IMR-90 (cell line): ENCODE data around the gene SLC26A1. TPM values are rescaled to one million over a fixed set of nuclear protein-coding genes. Genes with fewer than 3 reads are reported as not detected.

Source experiments
- ATAC-seq: fragments of 200-7000 bp; cut with Tn5 transposase; 2 replicates; pipeline ENCODE4 v1.9.1; 2020; ENCODE audit warnings: low read depth, mild to moderate bottlenecking, moderate library complexity
- BruUV-seq: library from RNA; stranded (reverse); fragments of 400-500 nt; replicated peaks from 2 replicates; lab custom pipeline; 2021; lab: Mats Ljungman, UMichigan
- CTCF ChIA-PET: fragments of 300-600 bp; formaldehyde crosslinking; extraction: SDS; loops from one replicate; lab custom pipeline; 2021; ENCODE audit warnings: antibody characterized with exemption; lab: Yijun Ruan, JAX
- POLR2A ChIA-PET: fragments of 300-600 bp; sonication (Branson Sonifier 250); formaldehyde crosslinking; loops from one replicate; lab custom pipeline; 2022; ENCODE audit warnings: antibody characterized with exemption; ENCODE audit not compliant: unreplicated experiment; lab: Charles Lee
- DNase-seq: peaks from one replicate; pipeline ENCODE4 v3.0.0; 2013
- H2AFZ ChIP-seq: replicated peaks from 2 replicates; pipeline ENCODE3; 2013; ENCODE audit warnings: low read length, mild to moderate bottlenecking; ENCODE audit not compliant: poor library complexity
- H2AK5ac ChIP-seq: 2 replicates; pipeline ENCODE4 v1.6.1; 2013; ENCODE audit warnings: low read depth, low read length, inconsistent platforms
- H2AK9ac ChIP-seq: replicated peaks from 2 replicates; pipeline ENCODE3; 2013; ENCODE audit warnings: mild to moderate bottlenecking, low read depth, low read length, moderate library complexity; ENCODE audit not compliant: poor library complexity
- H2BK120ac ChIP-seq: 2 replicates; pipeline ENCODE4 v1.6.1; 2013; ENCODE audit warnings: low read depth, low read length, inconsistent platforms
- H2BK15ac ChIP-seq: 3 replicates; pipeline ENCODE4 v1.6.1; 2013; ENCODE audit warnings: low read depth, low read length, inconsistent platforms
- H2BK20ac ChIP-seq: 2 replicates; pipeline ENCODE4 v1.6.1; 2013; ENCODE audit warnings: low read depth, mild to moderate bottlenecking, inconsistent platforms, low read length, moderate library complexity
- H2BK5ac ChIP-seq: 2 replicates; pipeline ENCODE4 v1.6.1; 2013; ENCODE audit warnings: mild to moderate bottlenecking, low read depth, low read length, inconsistent platforms; ENCODE audit not compliant: poor library complexity, severe bottlenecking
- H3K14ac ChIP-seq: replicated peaks from 2 replicates; pipeline ENCODE4 v1.6.1; 2013; ENCODE audit warnings: low read depth, low read length, inconsistent platforms
- H3K18ac ChIP-seq: 2 replicates; pipeline ENCODE4 v1.6.1; 2013; ENCODE audit warnings: low read depth, low read length, control low read depth
- H3K23ac ChIP-seq: 2 replicates; pipeline ENCODE4 v1.6.1; 2013; ENCODE audit warnings: low read depth, low read length, inconsistent platforms
- H3K27ac ChIP-seq: 2 replicates; pipeline ENCODE4 v1.5.1; 2013; ENCODE audit warnings: mild to moderate bottlenecking, control low read depth, low read length; ENCODE audit not compliant: insufficient read depth
- H3K27me3 ChIP-seq: 2 replicates; pipeline ENCODE4 v1.6.1; 2013; ENCODE audit warnings: low read length; ENCODE audit not compliant: control insufficient read depth, insufficient read depth
- H3K36me3 ChIP-seq: 2 replicates; pipeline ENCODE4 v1.6.1; 2013; ENCODE audit warnings: low read length, mixed read lengths; ENCODE audit not compliant: control insufficient read depth, insufficient read depth
- H3K4ac ChIP-seq: 2 replicates; pipeline ENCODE4 v1.6.1; 2013; ENCODE audit warnings: low read depth, low read length, inconsistent platforms
- H3K4me1 ChIP-seq: 2 replicates; pipeline ENCODE4 v1.6.1; 2013; ENCODE audit warnings: low read length, mixed read lengths; ENCODE audit not compliant: control insufficient read depth, insufficient read depth
- H3K4me2 ChIP-seq: 2 replicates; pipeline ENCODE4 v1.6.1; 2013; ENCODE audit warnings: low read depth, mild to moderate bottlenecking, control low read depth, low read length, moderate library complexity
- H3K4me3 ChIP-seq: 2 replicates; pipeline ENCODE4 v1.5.1; 2013; ENCODE audit warnings: low read depth, mild to moderate bottlenecking, control low read depth, low read length, moderate library complexity; ENCODE audit not compliant: insufficient read depth
- H3K56ac ChIP-seq: 2 replicates; pipeline ENCODE4 v1.6.1; 2013; ENCODE audit warnings: low read length, inconsistent platforms; ENCODE audit not compliant: insufficient read depth; ENCODE audit errors: extremely low read depth
- H3K79me1 ChIP-seq, 2 experiments: 2 replicates each; pipeline ENCODE4 v1.6.1; 2013; ENCODE audit warnings: low read length in 2 of 2, inconsistent platforms in 1 of 2, low read depth in 1 of 2
- H3K9ac ChIP-seq: 2 replicates; pipeline ENCODE4 v1.6.1; 2013; ENCODE audit warnings: low read depth, low read length, control low read depth
- H3K9me1 ChIP-seq: 2 replicates; pipeline ENCODE4 v1.6.1; 2013; ENCODE audit warnings: low read length, inconsistent platforms; ENCODE audit not compliant: insufficient read depth
- H3K9me3 ChIP-seq: 2 replicates; pipeline ENCODE4 v1.6.1; 2013; ENCODE audit warnings: low read length; ENCODE audit not compliant: control insufficient read depth, insufficient read depth
- H4K20me1 ChIP-seq: 2 replicates; pipeline ENCODE4 v1.6.1; 2013; ENCODE audit warnings: low read length, inconsistent platforms; ENCODE audit not compliant: insufficient read depth
- H4K5ac ChIP-seq: 2 replicates; pipeline ENCODE4 v1.6.1; 2013; ENCODE audit warnings: mild to moderate bottlenecking, low read depth, low read length, control low read depth
- H4K8ac ChIP-seq, 2 experiments: 2 replicates each; pipeline ENCODE4 v1.6.1; 2013; ENCODE audit warnings: low read depth in 2 of 2, low read length in 2 of 2, control low read depth in 1 of 2, inconsistent platforms in 1 of 2
- H4K91ac ChIP-seq: 2 replicates; pipeline ENCODE4 v1.6.1; 2013; ENCODE audit warnings: low read depth, low read length, inconsistent platforms; ENCODE audit not compliant: insufficient read depth
- BHLHE40 ChIP-seq: fragments of 150-350 bp; IDR thresholded peaks from 2 replicates; pipeline ENCODE4 v1.6.1; 2016; ENCODE audit warnings: mild to moderate bottlenecking, low read depth, low read length
- CEBPB ChIP-seq: IDR thresholded peaks from 2 replicates; pipeline ENCODE4 v1.6.1; 2012; ENCODE audit warnings: low read depth, low read length, improper control_type of control experiment
- CHD1 ChIP-seq: IDR thresholded peaks from 2 replicates; pipeline ENCODE4 v1.6.1; 2012; ENCODE audit warnings: low read depth, low read length, improper control_type of control experiment
- MAZ ChIP-seq: IDR thresholded peaks from 2 replicates; pipeline ENCODE4 v1.6.1; 2012; ENCODE audit warnings: low read depth, mild to moderate bottlenecking, low read length, improper control_type of control experiment, moderate library complexity, borderline replicate concordance
- POLR2A ChIP-seq: IDR thresholded peaks from 2 replicates; pipeline ENCODE4 v1.6.1; 2012; ENCODE audit warnings: mild to moderate bottlenecking, low read depth, low read length
- RCOR1 ChIP-seq: IDR thresholded peaks from 2 replicates; pipeline ENCODE4 v1.6.1; 2012; ENCODE audit warnings: mild to moderate bottlenecking, low read length, improper control_type of control experiment; ENCODE audit not compliant: insufficient replicate concordance
- RFX5 ChIP-seq: IDR thresholded peaks from 2 replicates; pipeline ENCODE4 v1.8.0; 2012; ENCODE audit warnings: low read depth, mild to moderate bottlenecking, low read length, moderate library complexity
- SMC3 ChIP-seq: fragments of 150-350 bp; IDR thresholded peaks from 2 replicates; pipeline ENCODE4 v1.6.1; 2016; ENCODE audit warnings: low read depth, mild to moderate bottlenecking, antibody characterized with exemption, low read length, moderate library complexity
- WGBS, 2 experiments: methylation state at CpG; one replicate each; pipeline versions ENCODE4 v1.1.5 to v1.1.7; 2013; ENCODE audit warnings: missing lambda C conversion rate in 2 of 2; ENCODE audit not compliant: insufficient read length in 1 of 2; ENCODE audit errors: extremely low coverage in 2 of 2; 5-methylcytosine and 5-hydroxymethylcytosine counted together
- dilution Hi-C: fragments of 300-500 bp; cut with HindIII; formaldehyde crosslinking; loops from one replicate; pipeline ENCODE4 v1.14.3; 2018; ENCODE audit warnings: low sequenced_read_pairs; ENCODE audit not compliant: unreplicated experiment
- in situ Hi-C: fragments of 300-500 bp; cut with MboI; formaldehyde crosslinking; loops from 3 replicates; pipeline ENCODE4 v1.14.3; 2019; ENCODE audit warnings: low sequenced_read_pairs, inconsistent platforms, mixed read lengths
- intact Hi-C: fragments of 100-400 bp; cut with micrococcal nuclease; formaldehyde crosslinking; loops from 2 replicates; pipeline ENCODE4 v1.10.0; 2022
- polyA plus RNA-seq, 3 experiments: library from polyadenylated mRNA; depleted of rRNA; stranded (reverse); fragments of >200 nt; gene quantifications; 2 replicates each; pipeline ENCODE4 v1.2.3, GENCODE V29; 2012; ENCODE audit warnings: low replicate concordance in 1 of 3
- total RNA-seq: library from RNA; depleted of rRNA; stranded (reverse); fragments of >200 nt; gene quantifications from 2 replicates; pipeline ENCODE4 v1.2.3, GENCODE V29; 2012
- TF ChIP-seq, protein P1 (sequence below): fragments of 150-350 bp; IDR thresholded peaks from 2 replicates; pipeline ENCODE4 v1.6.1; 2017; ENCODE audit warnings: mild to moderate bottlenecking, antibody characterized with exemption, low read length, low read depth

SLC26A1 gene
- total and polyA plus RNA-seq, 2 of the 4 experiments (the other 2 are of a cell fraction) = 0.09 TPM; not detected in 1

DNA sequence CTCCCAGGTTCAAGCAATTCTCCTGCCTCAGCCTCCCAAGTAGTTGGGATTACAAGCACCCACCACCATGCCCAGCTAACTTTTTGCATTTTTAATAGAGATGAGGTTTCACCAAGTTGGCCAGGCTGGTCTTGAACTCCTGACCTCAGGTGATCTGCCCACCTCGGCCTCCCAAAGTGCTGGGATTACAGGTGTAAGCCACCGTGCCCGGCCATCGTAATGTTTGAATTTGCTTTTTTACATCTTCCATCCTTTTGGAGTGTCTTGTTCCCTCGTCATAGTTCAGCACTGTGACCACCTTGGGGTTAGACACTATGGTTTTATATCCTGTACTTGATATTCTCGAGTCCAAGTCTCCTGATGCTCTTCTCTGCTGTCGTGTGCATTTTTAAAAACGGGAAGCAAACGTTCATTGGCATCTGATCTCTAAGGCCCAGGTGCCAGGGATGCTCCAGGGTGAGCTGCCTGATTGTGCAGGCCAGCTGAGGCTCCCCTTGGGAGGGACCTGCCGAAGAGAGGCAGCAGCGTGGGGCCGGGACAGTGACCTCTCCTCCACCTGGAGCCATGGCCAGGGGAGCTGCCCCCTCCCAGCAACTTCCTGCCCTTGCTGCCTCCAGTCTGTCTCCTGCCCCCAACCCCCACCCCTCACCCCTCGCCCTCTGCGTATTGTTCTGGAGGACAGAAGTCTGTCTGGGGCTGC is 36.5 kb downstream of the SLC26A1 start:
- WGBS, 2 experiments = 63% methylated on average over 4 of the region's 14 CpGs; no CpG with 5 or more reads in 1 of the 2 experiments
- Histone ChIP-seq H2BK15ac (no peak overlapping the region), H3K9me1 (0 out of 2 replicates have a peak, but pooled peaks cover 2% of the 10 kb centered on the region), H2BK120ac (no peak overlapping the region), H3K79me1 (no peaks in the 10 kb centered on the region), H4K20me1 (no peaks in the 10 kb centered on the region), H3K4me1 (no peaks in the 10 kb centered on the region), H4K5ac (no peak overlapping the region), H3K18ac (no peak overlapping the region), H2AK9ac (no peak overlapping the region), H3K4me2 (no peak overlapping the region), H2AFZ (no peak overlapping the region), H4K8ac (no peak overlapping the region), H2BK20ac (no peak overlapping the region), H3K27ac (no peak overlapping the region), H3K56ac (no peak overlapping the region), H3K9me3 (no peaks in the 10 kb centered on the region), H2AK5ac (no peak overlapping the region), H3K14ac (no peak overlapping the region), H3K4ac (no peak overlapping the region), H3K23ac (no peak overlapping the region), H2BK5ac (no peak overlapping the region), H3K4me3 (no peak overlapping the region), H4K91ac (no peak overlapping the region), H3K27me3 (no peaks in the 10 kb centered on the region), H3K36me3 (peaks cover 32% of the 10 kb centered on the region), H3K9ac (no peak overlapping the region)
- ChIA-PET CTCF (no interaction called here), POLR2A (no interaction called here)
- dilution Hi-C loops (no loop called here), intact Hi-C loops (no loop called here), in situ Hi-C loops (no loop called here)
- DNase-seq = no peak
- BruUV-seq = no TSS peak
- TF ChIP-seq, protein P1, sequence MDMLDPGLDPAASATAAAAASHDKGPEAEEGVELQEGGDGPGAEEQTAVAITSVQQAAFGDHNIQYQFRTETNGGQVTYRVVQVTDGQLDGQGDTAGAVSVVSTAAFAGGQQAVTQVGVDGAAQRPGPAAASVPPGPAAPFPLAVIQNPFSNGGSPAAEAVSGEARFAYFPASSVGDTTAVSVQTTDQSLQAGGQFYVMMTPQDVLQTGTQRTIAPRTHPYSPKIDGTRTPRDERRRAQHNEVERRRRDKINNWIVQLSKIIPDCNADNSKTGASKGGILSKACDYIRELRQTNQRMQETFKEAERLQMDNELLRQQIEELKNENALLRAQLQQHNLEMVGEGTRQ = no peak
- TF ChIP-seq SMC3 (no peak), RCOR1 (no peak), MAZ (no peak), CEBPB (no peak), RFX5 (no peak), POLR2A (no peak), CHD1 (no peak), BHLHE40 (no peak)
- ATAC-seq = no peak
